GM23338 (cell line): ENCODE data around the gene RCL1. TPM values are rescaled to one million over a fixed set of nuclear protein-coding genes. Genes with fewer than 3 reads are reported as not detected.

Experiments used
- ATAC-seq: fragments of 200-7000 bp; cut with Tn5 transposase; 3 replicates; pipeline ENCODE4 v1.9.1; 2020
- DNase-seq: peaks from one replicate; pipeline ENCODE4 v3.0.0-alpha.2; 2015; ENCODE audit warnings: low spot score
- H2AFZ ChIP-seq: fragments of 200-600 bp; sonication (generic); 2 replicates; pipeline ENCODE4 v1.8.0; 2016; ENCODE audit warnings: antibody characterized with exemption, mild to moderate bottlenecking, moderate library complexity
- H3F3A ChIP-seq: fragments of 200-600 bp; sonication (generic); replicated peaks from 2 replicates; pipeline ENCODE4 v1.8.0; 2017; ENCODE audit warnings: antibody characterized with exemption, mixed run types, low read depth
- H3K27ac ChIP-seq: fragments of 200-600 bp; sonication (generic); 2 replicates; pipeline ENCODE4 v1.6.1; 2016; ENCODE audit warnings: low read depth
- H3K27me3 ChIP-seq: fragments of 200-600 bp; sonication (generic); 2 replicates; pipeline ENCODE4 v1.8.0; 2016; ENCODE audit warnings: mild to moderate bottlenecking, mixed run types, moderate library complexity; ENCODE audit not compliant: insufficient read depth
- H3K36me3 ChIP-seq: fragments of 200-600 bp; sonication (generic); 2 replicates; pipeline ENCODE4 v1.8.0; 2016; ENCODE audit warnings: mild to moderate bottlenecking; ENCODE audit not compliant: insufficient read depth
- H3K4me1 ChIP-seq: fragments of 200-600 bp; sonication (generic); 2 replicates; pipeline ENCODE4 v1.8.0; 2016; ENCODE audit warnings: mild to moderate bottlenecking, moderate library complexity; ENCODE audit not compliant: insufficient read depth
- H3K4me2 ChIP-seq: fragments of 200-600 bp; sonication (generic); 2 replicates; pipeline ENCODE4 v1.7.1; 2017; ENCODE audit warnings: mixed run types
- H3K4me3 ChIP-seq: fragments of 200-600 bp; sonication (generic); 2 replicates; pipeline ENCODE4 v1.6.1; 2016; ENCODE audit warnings: mixed run types
- H3K79me2 ChIP-seq: fragments of 200-600 bp; sonication (generic); replicated peaks from 2 replicates; pipeline ENCODE4 v1.8.0; 2017; ENCODE audit warnings: mild to moderate bottlenecking; ENCODE audit not compliant: insufficient read depth
- H3K9me2 ChIP-seq: fragments of 200-600 bp; sonication (generic); 2 replicates; pipeline ENCODE4 v1.8.0; 2017; ENCODE audit not compliant: insufficient read depth
- H4K20me1 ChIP-seq: fragments of 200-600 bp; sonication (generic); replicated peaks from 2 replicates; pipeline ENCODE4 v1.8.0; 2017; ENCODE audit warnings: mild to moderate bottlenecking; ENCODE audit not compliant: insufficient read depth
- H3K27ac Mint-ChIP-seq: 2 replicates; pipeline ENCODE4 v1.8.0; 2020; ENCODE audit warnings: inconsistent platforms, mild to moderate bottlenecking, moderate library complexity, mixed read lengths
- H3K27me3 Mint-ChIP-seq: 3 replicates; pipeline ENCODE4 v1.8.0; 2022; ENCODE audit warnings: low read depth, mild to moderate bottlenecking, moderate library complexity, mixed read lengths, inconsistent platforms; ENCODE audit not compliant: insufficient read depth, poor library complexity
- H3K36me3 Mint-ChIP-seq: 3 replicates; pipeline ENCODE4 v1.8.0; 2021; ENCODE audit warnings: low read depth, mild to moderate bottlenecking, inconsistent platforms, moderate library complexity, mixed read lengths
- H3K4me1 Mint-ChIP-seq: 3 replicates; pipeline ENCODE4 v1.8.0; 2020; ENCODE audit warnings: mild to moderate bottlenecking, inconsistent platforms, mixed read lengths
- H3K4me3 Mint-ChIP-seq: 3 replicates; pipeline ENCODE4 v1.8.0; 2021; ENCODE audit warnings: moderate library complexity, mild to moderate bottlenecking, inconsistent platforms, mixed read lengths
- H3K9me3 Mint-ChIP-seq: 3 replicates; pipeline ENCODE4 v1.8.0; 2020; ENCODE audit warnings: moderate library complexity, mild to moderate bottlenecking, inconsistent platforms, mixed read lengths
- CREB1 ChIP-seq: fragments of 250-450 bp; sonication (Bioruptor Pico); IDR thresholded peaks from 2 replicates; pipeline ENCODE4 v1.5.0; 2020; ENCODE audit warnings: low read depth, mild to moderate bottlenecking, moderate library complexity
- CTCF ChIP-seq, 2 experiments: fragments of 200-600 bp in 1 of 2; sonication (generic) in 1 of 2; conservative IDR thresholded peaks; 2 replicates each; pipeline versions ENCODE4 v1.5.1 to v1.6.1; 2016 to 2017; ENCODE audit warnings: antibody characterized with exemption in 2 of 2, low read depth in 2 of 2, mild to moderate bottlenecking in 2 of 2, moderate library complexity in 1 of 2
- ETS1 ChIP-seq: IDR thresholded peaks from 2 replicates; pipeline ENCODE4 v1.6.1; 2016; ENCODE audit warnings: antibody characterized with exemption
- EZH2 ChIP-seq: fragments of 200-600 bp; sonication (generic); IDR thresholded peaks from one replicate; pipeline ENCODE4 v1.8.0; 2017; ENCODE audit warnings: antibody characterized with exemption, mild to moderate bottlenecking, low read depth; ENCODE audit not compliant: unreplicated experiment
- EZH2phosphoT487 ChIP-seq: fragments of 200-600 bp; sonication (generic); IDR thresholded peaks from one replicate; pipeline ENCODE4 v1.8.1; 2018; ENCODE audit warnings: antibody characterized with exemption; ENCODE audit not compliant: unreplicated experiment
- JUNB ChIP-seq: IDR thresholded peaks from one replicate; pipeline ENCODE4 v1.6.1; 2016; ENCODE audit warnings: antibody characterized with exemption; ENCODE audit not compliant: unreplicated experiment
- NANOG ChIP-seq: IDR thresholded peaks from 2 replicates; pipeline ENCODE4 v1.6.1; 2016; ENCODE audit warnings: antibody characterized with exemption, borderline replicate concordance
- POLR2AphosphoS5 ChIP-seq: IDR thresholded peaks from 2 replicates; pipeline ENCODE4 v1.6.1; 2016; ENCODE audit warnings: antibody characterized with exemption, low read depth
- REST ChIP-seq: IDR thresholded peaks from one replicate; pipeline ENCODE4 v1.6.1; 2018; ENCODE audit warnings: antibody characterized with exemption; ENCODE audit not compliant: unreplicated experiment
- STAT1 ChIP-seq: IDR thresholded peaks from one replicate; pipeline ENCODE4 v1.6.1; 2016; ENCODE audit warnings: antibody characterized with exemption; ENCODE audit not compliant: unreplicated experiment
- ZNF114 ChIP-seq: fragments of 250-450 bp; sonication (Bioruptor Pico); IDR thresholded peaks from 2 replicates; pipeline ENCODE4 v1.5.0; 2020; ENCODE audit warnings: mild to moderate bottlenecking, moderate library complexity
- polyA plus RNA-seq: library from polyadenylated mRNA; unstranded; fragments of >200 nt; fragmentation: Nextera tagmentation; extraction: Ambion mirVana; gene quantifications from 2 replicates; pipeline ENCODE4 v1.2.1, GENCODE V29; 2016
- total RNA-seq: library from RNA; depleted of rRNA; stranded (reverse); fragments of >200 nt; shearing (Covaris generic); gene quantifications from 2 replicates; pipeline ENCODE4 v1.2.3, GENCODE V29; 2014

RCL1 gene
- total and polyA plus RNA-seq, 2 experiments from 2014 or later, result 19.3 to 41.2 TPM

- no peak for TF ChIP-seq REST
Measured at GRCh38 chr9:4792572-4793458, at the start of gene RCL1 (continued).

GRCh38 chr9:4743131-4743875, 49.4 kb upstream of the RCL1 start:
- Histone ChIP-seq H3K4me1 (peaks cover 36% of the 10 kb centered on the region), H3K4me2 (peak overlapping the region; percentile 83), H3F3A (no peaks in the 10 kb centered on the region; the same call in 1 of the 2 replicates), H3K4me3 (peak overlapping the region; percentile 10), H4K20me1 (peaks cover 4% of the 10 kb centered on the region; the same call in 1 of the 2 replicates), H3K9me2 (no peaks in the 10 kb centered on the region), H3K79me2 (peaks cover 20% of the 10 kb centered on the region), H3K36me3 (no peaks in the 10 kb centered on the region), H3K27ac (peak overlapping the region; percentile 46), H3K27me3 (no peaks in the 10 kb centered on the region), H2AFZ (no peak overlapping the region)
- ATAC-seq (no peak), DNase-seq (peak; percentile 32)
- Mint-ChIP-seq H3K27me3 (peaks cover 13% of the 10 kb centered on the region), H3K4me1 (peaks cover 32% of the 10 kb centered on the region), H3K27ac (0 out of 2 replicates have a peak overlapping the region, but pooled peaks have one; percentile 1), H3K36me3 (no peaks in the 10 kb centered on the region; the same call in 2 of the 3 replicates), H3K9me3 (no peaks in the 10 kb centered on the region; the same call in 2 of the 3 replicates), H3K4me3 (peak overlapping the region; percentile 84)
- TF ChIP-seq NANOG (no peak), CREB1 (CRISPR knock-in tag) (no peak), STAT1 (no peak), EZH2 (no peak), REST (no peak), ZNF114 (CRISPR knock-in tag) (no peak), JUNB (no peak), EZH2phosphoT487 (no peak), ETS1 (no peak), CTCF (conservative IDR thresholded peaks at IDR 0.05; ENCODE audit: low read depth in 2 of 2) (no peak), POLR2AphosphoS5 (no peak)
